GM19467 (cell line): Measurements from ENCODE around the gene STARD13.

Source experiments
- ATAC-seq: cut with Tn5 transposase; IDR thresholded peaks from one replicate; pipeline ENCODE4 v1.9.1; 2021; ENCODE audit warnings: mild to moderate bottlenecking, moderate library complexity; ENCODE audit not compliant: unreplicated experiment

Gene STARD13, protein sequence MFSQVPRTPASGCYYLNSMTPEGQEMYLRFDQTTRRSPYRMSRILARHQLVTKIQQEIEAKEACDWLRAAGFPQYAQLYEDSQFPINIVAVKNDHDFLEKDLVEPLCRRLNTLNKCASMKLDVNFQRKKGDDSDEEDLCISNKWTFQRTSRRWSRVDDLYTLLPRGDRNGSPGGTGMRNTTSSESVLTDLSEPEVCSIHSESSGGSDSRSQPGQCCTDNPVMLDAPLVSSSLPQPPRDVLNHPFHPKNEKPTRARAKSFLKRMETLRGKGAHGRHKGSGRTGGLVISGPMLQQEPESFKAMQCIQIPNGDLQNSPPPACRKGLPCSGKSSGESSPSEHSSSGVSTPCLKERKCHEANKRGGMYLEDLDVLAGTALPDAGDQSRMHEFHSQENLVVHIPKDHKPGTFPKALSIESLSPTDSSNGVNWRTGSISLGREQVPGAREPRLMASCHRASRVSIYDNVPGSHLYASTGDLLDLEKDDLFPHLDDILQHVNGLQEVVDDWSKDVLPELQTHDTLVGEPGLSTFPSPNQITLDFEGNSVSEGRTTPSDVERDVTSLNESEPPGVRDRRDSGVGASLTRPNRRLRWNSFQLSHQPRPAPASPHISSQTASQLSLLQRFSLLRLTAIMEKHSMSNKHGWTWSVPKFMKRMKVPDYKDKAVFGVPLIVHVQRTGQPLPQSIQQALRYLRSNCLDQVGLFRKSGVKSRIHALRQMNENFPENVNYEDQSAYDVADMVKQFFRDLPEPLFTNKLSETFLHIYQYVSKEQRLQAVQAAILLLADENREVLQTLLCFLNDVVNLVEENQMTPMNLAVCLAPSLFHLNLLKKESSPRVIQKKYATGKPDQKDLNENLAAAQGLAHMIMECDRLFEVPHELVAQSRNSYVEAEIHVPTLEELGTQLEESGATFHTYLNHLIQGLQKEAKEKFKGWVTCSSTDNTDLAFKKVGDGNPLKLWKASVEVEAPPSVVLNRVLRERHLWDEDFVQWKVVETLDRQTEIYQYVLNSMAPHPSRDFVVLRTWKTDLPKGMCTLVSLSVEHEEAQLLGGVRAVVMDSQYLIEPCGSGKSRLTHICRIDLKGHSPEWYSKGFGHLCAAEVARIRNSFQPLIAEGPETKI

DNA sequence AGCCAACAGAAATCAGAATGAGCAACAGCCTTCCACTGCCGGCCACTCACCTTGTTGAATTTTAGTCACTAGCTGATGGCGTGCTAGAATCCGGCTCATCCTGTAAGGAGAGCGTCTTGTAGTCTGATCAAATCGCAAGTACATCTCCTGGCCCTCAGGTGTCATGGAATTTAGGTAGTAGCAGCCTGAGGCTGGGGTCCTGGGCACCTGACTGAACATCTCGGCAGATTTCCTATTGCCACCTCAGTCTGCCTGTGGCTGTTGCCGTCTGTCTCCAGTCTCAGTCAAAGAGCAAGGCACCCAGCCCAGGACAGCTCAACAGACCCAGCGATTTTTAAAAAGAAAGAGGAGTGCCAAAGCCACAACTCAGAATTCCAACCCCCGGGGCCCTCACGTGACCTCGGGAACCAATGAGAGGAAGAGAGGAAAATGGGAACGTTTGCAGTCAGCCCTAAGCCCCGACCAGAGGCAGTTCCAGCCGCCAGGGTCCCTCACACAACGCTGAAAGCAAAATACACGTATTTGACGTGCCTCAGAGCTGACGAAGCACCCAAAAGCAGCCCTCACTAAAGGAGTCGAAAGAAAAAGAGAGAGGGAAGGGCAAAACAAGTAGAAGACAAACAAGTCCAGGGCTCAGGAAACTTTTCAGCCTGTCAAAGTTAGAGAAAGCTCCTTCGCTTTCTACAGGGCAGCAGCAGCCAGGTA lies at the start of gene STARD13:
TSS of gene STARD13 (minus strand) at position 336 of the 705 bp plus-strand sequence. CDS start at position 219, 117 bp downstream.
- ATAC-seq: peak; percentile 56

DNA sequence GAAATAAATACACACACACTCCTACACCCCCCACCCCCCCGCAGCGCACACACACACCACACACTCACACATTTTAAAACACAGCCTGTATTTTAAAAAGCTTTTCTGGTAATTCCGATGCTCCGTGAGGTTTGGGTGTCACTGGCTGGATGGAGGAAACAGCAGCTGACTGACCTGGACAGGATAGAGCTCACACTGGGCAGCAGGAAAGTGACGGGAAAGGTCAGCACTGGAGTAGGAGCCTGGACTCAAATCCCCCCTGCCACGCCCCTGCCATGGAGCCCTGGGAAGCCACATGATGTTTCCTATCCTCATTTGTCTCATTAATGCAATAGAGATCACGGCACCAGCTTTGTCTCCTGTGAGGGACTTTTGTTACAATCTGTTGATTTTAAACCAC lies 49.3 kb upstream of the STARD13 start:
- ATAC-seq: no peak

DNA sequence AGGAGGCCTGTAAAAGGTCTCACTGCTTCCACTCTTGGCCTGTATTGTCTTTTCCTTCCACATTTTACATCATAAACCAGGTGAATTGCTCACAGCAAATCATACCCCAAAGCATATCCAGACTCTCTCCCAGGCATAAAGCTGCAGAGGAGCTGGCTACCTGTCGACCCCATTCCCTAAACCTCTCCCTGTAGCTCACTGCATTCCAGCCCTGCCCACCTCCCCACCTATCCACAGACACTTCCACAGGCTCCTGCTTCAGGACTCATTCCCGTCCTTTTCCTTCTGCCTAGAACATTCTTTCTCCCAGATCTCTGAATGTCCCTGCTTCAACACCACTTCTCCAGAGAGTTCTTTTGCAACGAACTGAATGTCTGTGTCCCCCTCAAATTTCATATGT lies 46.4 kb upstream of the STARD13 start:
- no peak for ATAC-seq

DNA sequence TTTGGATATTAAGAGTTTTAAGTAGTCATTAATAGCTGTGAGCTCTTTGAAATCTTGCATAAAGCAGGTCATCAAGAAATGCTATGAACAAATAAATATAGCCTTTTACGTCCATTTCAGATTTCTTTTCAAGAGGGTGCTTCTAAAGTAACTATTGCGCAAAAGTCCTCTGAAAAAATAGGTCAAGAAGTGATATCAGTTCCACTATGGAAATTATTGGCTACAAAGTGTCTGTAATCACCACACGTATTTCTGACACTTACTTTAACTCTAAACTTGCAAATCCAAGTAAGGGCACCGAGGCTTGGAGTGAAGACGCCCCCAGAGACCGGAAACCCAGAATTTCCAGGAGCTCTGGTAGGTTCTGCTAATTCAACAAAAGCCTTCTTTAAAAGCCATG lies 44.9 kb upstream of the STARD13 start:
- ATAC-seq: no peak

DNA sequence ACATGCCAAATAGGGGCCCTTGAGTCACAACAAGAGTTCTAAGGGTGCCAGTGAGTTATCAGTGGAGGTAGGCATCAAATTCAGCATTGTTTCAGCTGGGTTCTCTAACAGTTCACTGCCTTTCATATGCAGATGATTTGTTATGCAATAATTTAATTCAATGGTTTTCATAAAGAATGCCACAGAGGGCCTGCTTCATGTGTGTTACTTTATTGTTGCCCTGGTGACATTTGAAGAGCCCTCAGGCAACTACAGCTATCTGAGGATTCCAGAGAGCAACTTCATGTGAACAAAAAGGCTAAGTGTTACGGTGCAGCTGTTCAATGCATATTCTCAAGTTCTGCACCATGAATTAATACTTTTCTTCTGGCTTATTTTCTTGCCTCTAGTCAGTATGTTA lies 43.1 kb upstream of the STARD13 start:
- no peak for ATAC-seq

DNA sequence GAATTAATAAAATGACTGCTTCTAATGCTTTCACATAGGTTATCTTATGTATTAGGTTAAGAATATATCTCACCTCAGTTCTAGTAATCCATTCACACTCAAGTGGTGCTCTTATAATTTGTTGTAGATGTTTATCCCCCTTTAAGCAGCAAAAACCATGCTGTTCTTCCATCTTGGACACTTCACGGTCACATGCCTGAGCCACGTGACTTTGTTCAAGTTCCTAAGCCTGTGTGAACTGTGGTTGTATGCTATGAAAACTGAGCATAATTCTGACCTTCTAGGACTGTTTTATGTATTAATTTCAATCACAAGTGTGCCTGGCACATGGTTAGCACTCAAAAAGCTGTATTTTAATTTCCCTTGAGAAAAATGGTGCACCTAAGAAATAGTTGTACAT lies 41.2 kb upstream of the STARD13 start:
- no peak for ATAC-seq

DNA sequence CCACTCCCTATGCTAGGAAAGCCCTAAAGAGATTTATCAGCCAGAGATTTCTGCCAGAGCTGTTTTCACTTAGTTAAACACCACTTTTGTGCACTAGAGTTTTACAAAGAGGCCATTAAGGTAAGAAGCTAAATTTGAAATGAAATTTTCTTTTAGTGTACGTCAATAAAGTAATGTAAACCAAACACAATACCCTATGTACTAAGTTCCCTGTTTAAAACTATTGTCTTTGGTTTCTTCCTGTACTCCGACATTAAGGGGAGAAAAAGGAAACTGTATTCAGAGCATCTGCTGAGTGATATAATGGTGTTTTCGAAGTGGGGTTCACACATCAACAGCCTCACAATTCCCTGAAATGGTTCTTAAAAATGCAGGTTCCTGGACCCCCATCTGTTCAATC lies 40.7 kb upstream of the STARD13 start:
- ATAC-seq: no peak

DNA sequence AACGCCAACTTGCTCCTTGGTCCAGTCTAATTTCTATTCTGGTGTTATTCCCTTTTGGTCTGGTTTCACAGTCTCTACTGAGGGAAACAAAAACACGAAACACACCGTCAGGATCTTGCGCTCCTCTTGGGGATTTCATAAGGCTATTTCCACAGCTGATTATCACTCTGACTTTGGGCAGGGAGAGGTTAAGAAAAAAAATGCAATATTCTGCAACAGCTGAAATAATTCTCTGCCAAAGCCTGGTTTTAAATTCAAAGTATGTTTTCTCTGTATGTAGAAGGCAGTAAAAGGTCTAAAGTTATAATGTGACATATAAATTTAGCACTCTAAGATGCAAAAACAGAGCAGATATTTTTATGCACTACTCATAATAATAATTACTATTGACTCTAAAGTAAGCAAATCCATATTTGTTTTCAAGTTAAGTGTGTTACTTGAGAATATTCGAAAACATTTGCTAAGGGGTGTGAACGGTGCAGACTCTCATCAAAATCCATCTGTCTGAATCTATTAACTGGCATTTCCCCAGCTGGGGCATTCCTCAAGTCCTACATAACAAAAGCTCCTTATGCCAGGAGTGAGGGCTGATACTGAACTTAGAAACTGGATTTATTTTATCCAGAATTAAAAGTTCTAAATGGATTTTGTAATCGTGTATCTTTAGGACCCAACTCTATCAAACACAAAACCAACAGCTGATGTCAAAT lies 38.4 kb upstream of the STARD13 start:
- ATAC-seq: no peak

DNA sequence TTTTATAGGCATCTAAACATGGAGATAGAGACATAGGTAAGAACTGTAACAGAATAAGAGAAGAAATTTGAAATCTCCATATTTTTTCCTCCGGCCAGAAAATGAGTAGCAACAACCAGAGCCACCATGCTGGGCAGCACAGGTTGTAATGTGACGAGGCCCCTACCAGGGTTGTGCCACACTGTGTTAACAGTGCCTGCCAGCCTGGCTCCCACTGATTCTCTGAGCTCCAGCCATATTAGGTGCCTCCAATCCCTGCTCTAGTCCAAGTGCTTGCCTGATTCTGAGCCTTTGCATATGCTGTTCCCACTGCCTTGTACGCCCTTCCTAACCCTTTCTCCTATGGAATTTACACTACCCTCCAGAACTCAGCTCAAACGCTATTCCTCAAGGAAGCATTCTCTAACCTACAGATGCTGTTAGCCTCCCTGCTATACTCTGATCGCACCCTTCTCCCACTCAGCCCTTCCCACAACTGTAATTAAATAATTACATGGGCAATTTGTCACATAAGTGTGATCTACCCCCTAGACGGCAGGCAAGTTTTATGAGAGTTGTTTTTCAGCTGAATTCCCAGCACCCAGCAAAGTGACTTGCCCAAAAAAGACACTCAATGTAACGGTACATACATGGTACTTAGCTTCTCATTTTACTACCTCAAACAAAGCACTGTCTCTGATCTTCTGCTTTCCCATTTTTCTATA lies 37.6 kb upstream of the STARD13 start:
- ATAC-seq: no peak

DNA sequence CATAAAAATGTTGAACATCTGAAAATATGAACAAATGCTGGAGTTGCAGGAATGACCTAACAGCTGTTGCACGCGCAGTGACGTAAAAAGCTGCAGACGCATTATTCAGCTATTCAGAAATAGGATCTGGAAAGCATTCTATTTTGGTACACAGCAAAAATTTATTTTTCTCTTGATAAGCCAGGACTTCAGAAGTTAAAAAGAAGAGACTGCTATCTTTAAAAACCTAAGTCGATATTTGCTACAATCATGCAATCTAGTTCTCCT lies 36.9 kb upstream of the STARD13 start:
- no peak for ATAC-seq

DNA sequence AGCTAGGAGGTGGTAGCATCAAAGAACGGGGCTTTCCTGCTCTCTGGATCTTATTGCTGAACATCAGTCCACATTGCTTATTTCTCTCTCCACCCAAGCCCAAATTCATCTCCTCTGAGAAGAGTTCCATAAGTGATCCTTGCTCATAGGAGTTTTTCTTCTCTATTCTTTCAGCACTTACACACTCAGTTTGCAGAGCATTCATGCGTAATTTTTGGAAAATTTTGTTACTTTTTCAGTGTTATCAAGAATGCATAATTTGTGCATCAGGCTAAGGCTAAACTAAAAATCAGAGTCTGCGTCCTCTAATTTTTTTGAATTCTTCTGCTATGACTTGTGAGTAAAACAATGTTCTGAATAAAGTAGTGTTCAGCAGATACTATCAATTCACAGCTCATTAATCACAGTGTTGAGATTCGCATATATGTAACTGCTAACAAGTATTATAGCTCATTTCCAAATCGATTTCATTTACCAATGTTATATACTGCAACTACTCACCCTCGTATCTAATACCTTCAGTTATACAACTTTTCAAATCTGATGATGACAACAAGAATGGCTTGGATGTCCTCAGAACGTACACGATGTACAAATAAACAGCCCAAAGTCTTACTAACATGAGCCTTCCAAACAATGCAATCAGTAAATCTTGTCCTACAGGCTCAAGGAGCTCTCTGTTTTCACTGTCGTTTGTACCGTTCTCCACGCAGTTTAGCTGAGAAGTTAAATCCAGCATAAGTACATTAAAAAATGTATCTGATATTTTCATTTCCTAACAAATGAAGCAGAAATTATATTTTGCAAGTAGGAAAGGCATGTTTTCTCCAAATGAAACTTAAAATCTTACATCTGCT lies 36.4 kb upstream of the STARD13 start:
- no peak for ATAC-seq

DNA sequence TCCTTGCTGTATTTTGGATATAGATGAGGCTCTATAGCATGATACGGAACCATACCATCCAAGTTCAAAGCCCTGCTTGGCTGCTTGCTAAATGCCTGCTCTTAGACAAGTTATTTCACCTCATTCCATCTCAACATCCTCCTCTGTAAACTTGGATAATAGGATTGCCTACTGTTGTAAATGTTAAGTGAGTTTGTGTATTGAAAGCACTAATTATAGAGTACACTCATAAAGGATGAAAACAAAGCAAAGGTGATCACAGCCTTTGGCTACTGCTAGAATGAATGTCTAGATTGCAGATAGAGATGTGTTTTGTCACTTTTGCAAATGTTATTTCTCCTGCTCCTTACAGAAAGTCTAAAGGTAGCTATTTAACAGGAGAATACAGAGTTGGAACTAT lies 34.3 kb upstream of the STARD13 start:
- no peak for ATAC-seq

DNA sequence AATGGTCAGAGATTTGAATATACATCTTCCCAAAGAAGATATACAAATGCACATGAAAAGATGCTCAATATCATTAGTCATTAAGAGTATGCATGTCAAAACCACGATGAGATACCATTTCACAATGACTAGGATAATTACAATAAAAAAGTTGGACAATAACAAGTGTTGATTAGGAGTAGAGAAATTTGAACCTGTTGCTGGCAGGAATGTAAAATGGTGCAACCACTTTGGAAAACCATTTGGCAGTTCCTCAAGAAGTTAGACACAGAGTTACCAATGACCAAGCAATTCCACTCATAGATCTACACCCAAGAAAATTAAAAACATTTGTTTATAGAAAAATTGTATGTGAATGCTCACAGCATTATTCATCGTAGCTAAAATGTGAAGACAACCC lies 33.2 kb upstream of the STARD13 start:
- ATAC-seq: no peak

DNA sequence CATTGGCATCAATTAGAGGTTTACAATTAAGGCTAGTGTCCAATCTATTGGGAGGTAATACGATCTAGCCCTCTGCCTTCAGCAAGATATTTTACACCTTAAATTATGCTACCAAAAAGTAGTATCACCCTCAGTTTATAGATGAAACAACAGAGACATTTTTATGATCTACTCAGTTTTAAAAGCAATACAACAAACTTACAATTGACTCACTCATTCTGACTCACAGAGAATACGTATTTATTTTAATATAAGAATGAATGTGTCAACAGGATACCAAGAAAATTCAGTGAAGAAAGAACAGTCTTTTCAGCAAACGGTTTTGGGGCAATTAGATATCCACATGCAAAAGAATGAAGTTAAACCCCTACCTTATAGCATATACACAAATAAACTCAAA lies 32.5 kb upstream of the STARD13 start:
- ATAC-seq: no peak

DNA sequence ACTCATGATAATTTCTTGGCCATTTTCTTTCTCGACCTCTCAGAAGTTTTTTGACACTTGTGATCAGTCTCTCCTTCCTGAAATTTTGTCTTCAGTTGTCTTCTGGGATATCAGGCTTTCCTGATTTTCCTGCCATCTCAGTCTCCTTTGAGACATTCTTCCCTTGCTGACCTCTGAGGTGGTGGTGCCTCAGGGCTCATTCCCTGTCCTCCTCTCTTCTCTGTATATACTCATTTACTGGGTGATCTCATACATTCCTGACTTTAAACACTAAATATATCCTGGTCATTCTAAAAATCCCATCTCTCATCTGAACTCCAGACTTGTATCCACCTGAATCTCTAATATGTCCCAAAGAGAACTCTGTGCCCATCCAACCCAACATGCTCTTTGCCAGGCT lies 31.3 kb upstream of the STARD13 start:
- ATAC-seq: no peak

DNA sequence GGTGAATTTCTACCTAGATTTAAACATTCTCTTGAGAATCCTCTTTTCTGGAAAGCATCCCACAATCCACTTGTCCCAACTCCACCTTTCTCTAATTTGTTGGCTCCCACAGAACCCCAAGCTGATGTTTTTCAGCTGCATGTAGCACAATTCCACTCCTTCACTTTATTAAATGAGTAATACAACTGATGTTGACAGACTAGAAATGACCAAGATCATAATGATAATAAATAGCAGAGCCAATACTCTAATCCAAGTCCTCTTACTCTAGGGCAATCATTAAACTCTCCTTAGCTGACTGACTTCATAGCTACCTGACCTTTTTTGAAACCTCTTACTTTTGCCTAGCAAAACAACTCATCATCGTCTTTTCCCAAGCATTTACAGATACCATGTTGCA lies 27.9 kb upstream of the STARD13 start:
- no peak for ATAC-seq

DNA sequence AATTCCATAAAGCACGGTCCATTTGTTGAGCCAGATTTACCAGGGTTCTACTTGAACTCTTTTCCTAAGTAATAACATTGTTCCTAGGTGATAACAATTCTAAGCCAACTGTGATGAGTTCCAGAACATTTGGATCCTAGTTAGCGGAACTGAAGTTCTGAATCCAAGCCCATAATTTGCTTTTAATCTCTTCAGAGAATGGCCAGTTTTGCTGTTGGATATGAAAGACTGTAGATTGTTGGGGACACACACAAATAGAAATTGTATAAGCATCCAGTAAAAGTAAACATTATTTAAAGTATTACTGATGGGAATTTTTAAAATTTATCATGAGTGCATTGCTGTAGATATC lies 27.3 kb upstream of the STARD13 start:
- no peak for ATAC-seq

DNA sequence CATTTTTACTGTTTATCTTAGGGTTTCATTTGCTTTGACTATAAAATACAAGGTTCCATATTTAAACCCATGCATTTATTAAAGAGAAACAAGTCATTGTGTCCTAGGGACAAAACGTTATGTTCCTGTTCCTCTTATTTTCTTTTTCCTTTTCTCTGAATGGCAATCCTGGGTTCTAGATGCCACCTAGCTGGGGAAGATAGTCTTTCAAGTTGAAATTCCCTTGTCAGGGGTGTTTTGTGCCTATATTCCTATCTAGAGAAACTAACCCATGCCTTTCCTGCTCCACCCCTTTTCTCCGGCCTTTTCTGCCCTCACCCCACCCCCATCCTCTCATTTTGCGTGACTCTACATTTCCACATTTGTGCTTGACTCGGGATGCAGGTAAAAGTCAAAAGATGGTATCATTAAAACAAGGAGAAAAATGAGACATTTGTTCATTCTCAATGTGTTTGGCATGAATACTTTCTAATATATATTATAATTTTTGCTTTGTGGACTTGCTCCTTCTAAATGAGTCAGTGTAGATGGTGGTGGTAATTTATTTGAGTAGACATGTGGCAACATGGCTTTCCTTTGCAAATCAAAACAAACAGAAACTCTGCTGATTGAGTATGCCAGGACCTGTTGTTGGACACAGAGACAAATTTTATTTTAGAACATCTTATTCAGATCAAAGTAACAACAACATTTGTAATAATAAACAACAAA lies 26.8 kb upstream of the STARD13 start:
- ATAC-seq: no peak

DNA sequence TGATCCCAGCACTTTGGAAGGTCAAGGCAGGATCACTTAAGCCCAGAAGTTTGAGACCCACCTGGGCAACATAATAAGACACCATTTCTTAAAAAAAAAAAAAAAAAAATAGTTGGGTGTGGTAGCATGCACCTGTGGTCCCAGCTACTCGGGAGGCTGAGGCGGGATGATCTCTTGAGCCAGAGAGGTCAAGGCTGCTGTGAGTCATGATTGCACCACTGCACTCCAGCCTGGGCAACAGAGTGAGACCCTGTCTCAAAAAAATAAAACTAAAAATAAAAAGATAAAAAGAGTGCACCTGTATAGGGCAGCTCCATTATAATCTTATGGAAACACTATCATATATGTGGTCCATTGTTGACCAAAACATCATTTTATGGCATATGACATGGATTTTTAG lies 25.5 kb upstream of the STARD13 start:
- ATAC-seq: no peak
